ENCODE results near the gene ABCA2.

DNA sequence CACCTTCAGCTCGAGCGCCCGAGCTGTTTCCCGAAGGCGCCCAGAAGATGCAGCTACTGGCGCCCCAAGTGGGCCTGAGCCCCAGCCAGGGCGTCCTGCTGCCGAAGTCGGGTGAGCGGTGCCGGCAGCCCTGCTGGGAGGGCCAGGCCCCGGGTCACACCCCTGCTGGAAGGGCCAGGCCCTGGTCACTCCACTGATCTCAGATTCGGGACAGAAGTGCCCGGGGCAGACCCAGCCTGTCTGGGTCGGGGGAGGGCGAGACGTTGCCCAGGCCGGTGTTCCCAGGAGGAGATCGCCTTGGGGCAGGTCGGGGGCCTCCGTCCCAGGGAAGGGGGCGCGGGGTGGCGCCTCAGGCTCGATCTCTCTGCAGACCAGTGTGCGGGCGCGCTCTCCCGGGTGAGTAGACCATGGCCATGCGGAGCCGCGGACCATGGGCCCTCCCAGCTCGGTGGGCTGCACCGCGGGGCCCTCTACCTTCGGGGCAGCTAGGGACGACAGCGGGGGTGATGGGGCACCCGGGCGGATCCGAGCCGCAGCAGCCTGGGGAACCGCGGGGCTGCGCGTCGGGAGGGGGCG, 42.9 kb downstream of the ABCA2 start:
- TF ChIP-seq FOXP4 (CRISPR knock-in tag; IDR thresholded peaks at IDR 0.05) (no peak), GABPB1 (CRISPR knock-in tag; IDR thresholded peaks at IDR 0.05) (no peak), FOXK1 (CRISPR knock-in tag; IDR thresholded peaks at IDR 0.05) (no peak), NR3C1 (CRISPR knock-in tag; conservative IDR thresholded peaks at IDR 0.05; ENCODE audit: low read depth) (no peak)
- TF ChIP-seq, protein P1, sequence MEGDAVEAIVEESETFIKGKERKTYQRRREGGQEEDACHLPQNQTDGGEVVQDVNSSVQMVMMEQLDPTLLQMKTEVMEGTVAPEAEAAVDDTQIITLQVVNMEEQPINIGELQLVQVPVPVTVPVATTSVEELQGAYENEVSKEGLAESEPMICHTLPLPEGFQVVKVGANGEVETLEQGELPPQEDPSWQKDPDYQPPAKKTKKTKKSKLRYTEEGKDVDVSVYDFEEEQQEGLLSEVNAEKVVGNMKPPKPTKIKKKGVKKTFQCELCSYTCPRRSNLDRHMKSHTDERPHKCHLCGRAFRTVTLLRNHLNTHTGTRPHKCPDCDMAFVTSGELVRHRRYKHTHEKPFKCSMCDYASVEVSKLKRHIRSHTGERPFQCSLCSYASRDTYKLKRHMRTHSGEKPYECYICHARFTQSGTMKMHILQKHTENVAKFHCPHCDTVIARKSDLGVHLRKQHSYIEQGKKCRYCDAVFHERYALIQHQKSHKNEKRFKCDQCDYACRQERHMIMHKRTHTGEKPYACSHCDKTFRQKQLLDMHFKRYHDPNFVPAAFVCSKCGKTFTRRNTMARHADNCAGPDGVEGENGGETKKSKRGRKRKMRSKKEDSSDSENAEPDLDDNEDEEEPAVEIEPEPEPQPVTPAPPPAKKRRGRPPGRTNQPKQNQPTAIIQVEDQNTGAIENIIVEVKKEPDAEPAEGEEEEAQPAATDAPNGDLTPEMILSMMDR (IDR thresholded peaks at IDR 0.05), result no peak
